ENCODE measurements around the gene MRTFA. TPM values are rescaled to one million over a fixed set of nuclear protein-coding genes. Genes with fewer than 3 reads are reported as not detected.
"Not testable (repeated sequence)": the region's sequence is repeated elsewhere in the genome, so short reads cannot be mapped to it uniquely, and the experiment has no call there.

The MRTFA gene
- total RNA-seq, 2 donors from 2014 or later, result 71.8 to 129 TPM

GRCh38 chr22:40516416-40516815, 120.1 kb downstream of the MRTFA start:
- TF ChIP-seq CTCF (IDR thresholded peaks at IDR 0.05), result no peak
- DNase-seq (ENCODE audit: low spot score) (no peak), ATAC-seq (ENCODE audit: insufficient number of reproducible peaks, low FRiP score, low read depth) (no peak)
- Histone ChIP-seq H3K27ac (no peak overlapping the region), H3K4me3 (no peak overlapping the region), H3K9me3 (no peaks in the 10 kb centered on the region), H3K27me3 (replicated peaks; ENCODE audit: insufficient read depth) (no peaks in the 10 kb centered on the region), H3K4me1 (ENCODE audit: control insufficient read depth in 1 of 2, low read depth in 2 of 2) (peaks cover 21 to 50% of the 10 kb centered on the region in 2 donors), H3K36me3 (no peaks in the 10 kb centered on the region)

GRCh38 chr22:40512426-40513136, 123.9 kb downstream of the MRTFA start:
- H3K4me1 ChIP-seq (ENCODE audit: control insufficient read depth in 1 of 2, low read depth in 2 of 2), result peaks cover 48 to 78% of the 10 kb centered on the region in 2 donors

GRCh38 chr22:40511604-40512003, 124.9 kb downstream of the MRTFA start:
- H3K27ac ChIP-seq, result peak overlapping the region; percentile 67 to 82
- DNase-seq (ENCODE audit: low spot score) (no peak), ATAC-seq (ENCODE audit: insufficient number of reproducible peaks, low FRiP score, low read depth) (no peak)
- H3K9me3 ChIP-seq, result no peaks in the 10 kb centered on the region
- no peak overlapping the region for H3K4me3 ChIP-seq
- TF ChIP-seq CTCF (IDR thresholded peaks at IDR 0.05), result no peak
- no peaks in the 10 kb centered on the region for H3K27me3 ChIP-seq (replicated peaks; ENCODE audit: insufficient read depth)
- peaks cover 45 to 75% of the 10 kb centered on the region in 2 donors for H3K4me1 ChIP-seq (ENCODE audit: control insufficient read depth in 1 of 2, low read depth in 2 of 2)
- H3K36me3 ChIP-seq, result no peaks in the 10 kb centered on the region

More at GRCh38 chr22:40512426-40513136, 123.9 kb downstream of the MRTFA start:
- Histone ChIP-seq H3K9me3 (no peaks in the 10 kb centered on the region), H3K4me3 (no peak overlapping the region), H3K27ac (peak overlapping the region; percentile 67 to 82), H3K27me3 (replicated peaks; ENCODE audit: insufficient read depth) (no peaks in the 10 kb centered on the region), H3K36me3 (no peaks in the 10 kb centered on the region)
- DNase-seq (ENCODE audit: low spot score) (no peak), ATAC-seq (ENCODE audit: insufficient number of reproducible peaks, low FRiP score, low read depth) (peak; percentile 95)
- TF ChIP-seq CTCF (IDR thresholded peaks at IDR 0.05), result no peak

GRCh38 chr22:40510631-40511364, 125.7 kb downstream of the MRTFA start:
- H3K27me3 ChIP-seq (replicated peaks; ENCODE audit: insufficient read depth), result no peaks in the 10 kb centered on the region
- DNase-seq (ENCODE audit: low spot score) (no peak), ATAC-seq (ENCODE audit: insufficient number of reproducible peaks, low FRiP score, low read depth) (no peak)
- no peaks in the 10 kb centered on the region for H3K9me3 ChIP-seq
- H3K4me3 ChIP-seq, result no peak overlapping the region
- H3K36me3 ChIP-seq, result no peaks in the 10 kb centered on the region
- TF ChIP-seq CTCF (IDR thresholded peaks at IDR 0.05), result no peak
- peak overlapping the region; percentile 67 to 82 for H3K27ac ChIP-seq
- peaks cover 43 to 68% of the 10 kb centered on the region in 2 donors for H3K4me1 ChIP-seq (ENCODE audit: control insufficient read depth in 1 of 2, low read depth in 2 of 2)

- no peaks in the 10 kb centered on the region for H3K27me3 ChIP-seq (replicated peaks; ENCODE audit: insufficient read depth)
- H3K27ac ChIP-seq, result peak overlapping the region; percentile 67 to 82
- ATAC-seq (ENCODE audit: insufficient number of reproducible peaks, low FRiP score, low read depth) (no peak), DNase-seq (ENCODE audit: low spot score) (no peak)
- H3K4me1 ChIP-seq (ENCODE audit: control insufficient read depth in 1 of 2, low read depth in 2 of 2), result peaks cover 43 to 68% of the 10 kb centered on the region in 2 donors
- no peaks in the 10 kb centered on the region for H3K36me3 ChIP-seq
- H3K9me3 ChIP-seq, result no peaks in the 10 kb centered on the region
- TF ChIP-seq CTCF (IDR thresholded peaks at IDR 0.05), result no peak
- H3K4me3 ChIP-seq, result peak overlapping the region; percentile 4
Measured at GRCh38 chr22:40509401-40510134, 127.0 kb downstream of the MRTFA start.

- H3K36me3 ChIP-seq; H3K4me3 ChIP-seq; H3K27me3 ChIP-seq (replicated peaks; ENCODE audit: insufficient read depth); ATAC-seq (ENCODE audit: insufficient number of reproducible peaks, low FRiP score, low read depth); DNase-seq (ENCODE audit: low spot score); H3K9me3 ChIP-seq: not testable (repeated sequence)
- Histone ChIP-seq H3K27ac (peak overlapping the region in 1 of 2 donors; percentile 67), H3K4me1 (ENCODE audit: control insufficient read depth in 1 of 2, low read depth in 2 of 2) (peaks cover 43 to 61% of the 10 kb centered on the region in 2 donors)
Measured at GRCh38 chr22:40508046-40508445, 128.5 kb downstream of the MRTFA start.

Data from thoracic aorta (tissue), 2 donors.